Fibroblast of peridontal ligament (primary cell): Measurements from ENCODE around the gene CCDC117.
"Not testable (repeated sequence)": the region's sequence is repeated elsewhere in the genome, so short reads cannot be mapped to it uniquely, and the experiment has no call there.

Experiments
- DNase-seq: peaks from one replicate; pipeline ENCODE4 v3.0.0-alpha.2; 2010; ENCODE audit errors: extremely low read depth

The CCDC117 gene, protein sequence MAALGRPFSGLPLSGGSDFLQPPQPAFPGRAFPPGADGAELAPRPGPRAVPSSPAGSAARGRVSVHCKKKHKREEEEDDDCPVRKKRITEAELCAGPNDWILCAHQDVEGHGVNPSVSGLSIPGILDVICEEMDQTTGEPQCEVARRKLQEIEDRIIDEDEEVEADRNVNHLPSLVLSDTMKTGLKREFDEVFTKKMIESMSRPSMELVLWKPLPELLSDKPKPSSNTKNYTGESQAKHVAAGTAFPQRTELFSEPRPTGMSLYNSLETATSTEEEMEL

DNA sequence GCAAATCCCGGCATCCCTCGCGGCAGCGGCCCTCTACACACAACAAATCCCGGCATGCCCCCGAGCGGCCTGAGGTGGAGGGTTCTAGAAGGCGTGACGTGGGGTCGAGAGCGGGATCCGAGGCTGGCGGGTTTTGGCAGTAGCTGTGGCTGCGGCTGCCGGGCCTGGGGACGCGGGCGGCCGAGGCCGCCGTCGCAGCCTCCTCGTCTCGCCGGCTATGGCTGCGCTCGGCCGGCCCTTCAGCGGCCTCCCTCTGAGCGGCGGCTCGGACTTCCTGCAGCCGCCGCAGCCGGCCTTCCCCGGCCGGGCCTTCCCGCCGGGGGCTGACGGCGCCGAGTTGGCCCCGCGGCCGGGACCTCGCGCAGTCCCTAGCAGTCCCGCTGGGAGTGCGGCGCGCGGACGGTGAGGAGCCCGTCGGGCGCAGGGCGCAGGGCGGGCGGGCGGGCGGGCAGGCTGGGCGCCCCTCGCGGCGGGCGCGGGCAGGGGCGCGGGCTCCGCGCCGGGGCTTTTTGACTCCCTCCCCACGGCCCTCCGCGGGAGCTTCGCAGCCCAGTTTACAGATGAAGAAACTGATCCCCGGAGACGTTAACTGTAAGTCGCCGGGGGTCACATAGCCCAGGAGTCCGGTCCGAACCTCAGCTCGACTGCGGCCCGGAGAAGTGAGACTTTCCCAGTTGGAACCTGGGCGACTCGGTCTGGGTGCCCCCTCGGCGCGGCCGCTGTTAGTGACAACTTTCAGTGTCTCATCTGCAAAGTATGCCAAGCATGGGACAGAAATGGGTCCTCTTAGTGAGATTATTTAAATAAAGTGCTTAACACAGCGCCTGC, at the start of gene CCDC117:
Gene CCDC117, plus strand, starts transcription at position 63 of the 828 bp plus-strand sequence. Its CDS starts 155 bp downstream, at position 218.
- peak; percentile 95 for DNase-seq

- no peak for DNase-seq
Measured at GRCh38 chr22:28728002-28728401, 44.5 kb upstream of the CCDC117 start.

- DNase-seq = peak; percentile 33
Measured at GRCh38 chr22:28728621-28729313, 43.7 kb upstream of the CCDC117 start.

- no peak for DNase-seq
Measured at GRCh38 chr22:28730179-28730578, 42.3 kb upstream of the CCDC117 start.

DNA sequence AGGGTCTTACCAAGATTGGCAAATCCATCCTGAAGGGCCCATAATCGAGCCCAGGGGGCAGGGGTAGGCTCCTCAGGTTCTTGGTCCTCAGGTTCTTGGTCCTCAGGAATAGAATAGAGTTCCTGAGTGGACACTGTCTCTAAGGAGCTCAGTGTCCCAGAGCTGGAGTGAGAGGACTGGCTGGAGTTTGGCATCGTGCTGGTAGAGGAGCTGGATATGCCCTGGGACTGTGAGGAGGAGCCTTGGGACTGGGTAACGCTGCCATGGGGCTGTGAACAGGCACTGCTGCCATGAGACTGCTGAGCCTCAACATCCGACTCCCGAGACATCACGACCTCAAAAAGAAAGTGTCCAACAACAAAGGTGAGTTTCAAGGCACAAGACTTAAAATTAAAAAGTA, 38.1 kb upstream of the CCDC117 start:
- no peak for DNase-seq

- DNase-seq = no peak
Measured at GRCh38 chr22:28736301-28737155, 36.0 kb upstream of the CCDC117 start.

- DNase-seq = no peak
Measured at GRCh38 chr22:28737701-28738100, 34.8 kb upstream of the CCDC117 start.

- DNase-seq = not testable (repeated sequence)
Measured at GRCh38 chr22:28738876-28739275, 33.6 kb upstream of the CCDC117 start.

- DNase-seq = no peak
Measured at GRCh38 chr22:28741200-28741784, 31.2 kb upstream of the CCDC117 start.

DNA sequence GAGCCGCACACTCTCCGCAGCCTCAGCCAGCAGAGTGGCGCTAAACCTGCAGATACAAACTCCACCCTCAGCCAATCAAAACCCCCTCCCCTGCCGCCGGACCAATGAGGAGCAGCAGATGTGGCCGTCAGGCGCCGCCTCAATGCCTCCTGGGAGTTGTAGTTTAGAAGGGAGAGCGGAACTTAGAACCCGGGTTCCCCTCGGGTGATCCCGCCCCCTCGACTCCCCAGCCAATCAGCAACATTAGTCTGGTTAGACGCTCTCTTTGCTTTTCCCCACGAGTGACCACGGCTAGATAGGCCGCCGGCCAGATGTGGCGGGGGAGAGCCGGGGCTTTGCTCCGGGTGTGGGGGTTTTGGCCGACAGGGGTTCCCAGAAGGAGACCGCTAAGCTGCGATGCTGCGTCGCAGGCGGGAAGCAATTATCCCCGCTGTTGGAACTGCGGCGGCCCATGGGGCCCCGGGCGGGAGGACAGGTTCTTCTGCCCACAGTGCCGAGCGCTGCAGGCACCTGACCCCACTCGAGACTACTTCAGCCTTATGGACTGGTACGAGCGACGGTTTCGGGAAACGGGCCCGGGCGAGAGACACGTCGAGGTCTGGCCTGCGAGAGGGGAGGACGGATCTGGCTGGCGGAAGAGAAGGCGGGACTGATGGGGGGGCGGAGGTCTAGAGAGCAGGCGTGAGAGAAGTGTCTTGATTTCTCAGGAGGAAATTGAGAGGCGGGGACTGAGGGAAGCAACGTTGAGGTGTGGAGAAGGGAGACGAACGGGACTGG, 30.5 kb upstream of the CCDC117 start, which contains the start of the genes CHEK2 and HSCB:
Gene CHEK2, minus strand, starts transcription at position 36 of the 777 bp plus-strand sequence. CDS start 7,099 bp downstream, outside the sequence.
Gene HSCB, plus strand, starts transcription at position 255 of the 777 bp plus-strand sequence. Its CDS starts 57 bp downstream, at position 312.
- peak; percentile 98 for DNase-seq

DNA sequence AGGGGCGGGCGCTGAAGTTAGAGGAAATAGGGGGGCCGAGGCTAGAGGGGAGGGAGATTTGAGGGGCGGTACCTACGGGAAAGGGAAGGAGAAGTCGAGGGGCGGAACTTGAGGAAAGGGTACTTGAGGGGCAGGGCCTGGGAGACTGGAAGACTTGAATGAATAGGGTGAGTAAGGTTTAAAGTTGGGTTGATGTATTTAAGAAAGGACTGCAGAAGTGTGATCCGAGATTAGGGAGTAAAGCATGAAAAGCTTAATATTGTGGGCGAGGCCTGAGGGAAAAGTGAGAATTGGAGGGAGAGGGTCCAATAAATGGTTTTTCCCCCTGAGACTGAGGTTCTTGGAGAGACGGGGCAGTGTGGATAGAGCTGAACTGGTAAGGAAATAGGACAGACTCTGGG, 29.9 kb upstream of the CCDC117 start:
- no peak for DNase-seq

DNA sequence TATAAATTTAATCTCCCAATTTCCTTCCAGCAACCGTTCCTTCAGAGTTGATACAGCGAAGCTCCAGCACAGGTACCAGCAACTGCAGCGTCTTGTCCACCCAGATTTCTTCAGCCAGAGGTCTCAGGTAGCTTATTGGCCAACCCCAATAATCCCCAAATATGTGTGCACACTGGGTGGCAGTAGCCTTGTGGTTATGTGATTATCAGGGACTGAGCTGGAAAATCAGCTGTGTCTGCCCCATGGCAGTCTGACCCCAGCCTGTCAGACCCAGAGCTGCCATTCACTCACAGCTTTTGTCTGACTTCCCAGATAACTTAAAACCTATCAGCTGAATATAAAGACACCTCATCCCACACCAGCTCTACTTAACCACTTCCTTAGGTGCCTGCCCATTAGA, 28.6 kb upstream of the CCDC117 start:
- no peak for DNase-seq

DNA sequence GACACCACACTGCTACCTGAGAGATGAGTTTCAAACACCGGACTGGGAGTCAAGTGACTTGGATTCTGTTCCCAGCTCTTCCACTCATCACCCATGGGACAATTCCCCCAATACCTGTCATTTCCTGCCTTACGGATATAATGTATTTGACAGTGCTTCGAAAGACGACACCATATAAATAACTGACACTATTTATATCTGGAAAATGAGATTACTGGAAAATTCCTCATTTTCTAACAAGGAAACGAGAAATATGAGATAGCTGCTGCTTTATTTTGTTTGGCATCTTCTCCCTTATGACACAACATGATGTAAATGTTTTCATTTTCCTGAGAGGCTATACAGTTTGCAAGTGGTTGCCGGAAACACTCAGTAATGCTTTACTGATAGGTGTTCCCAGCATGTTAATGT, 22.0 kb upstream of the CCDC117 start:
- DNase-seq = peak; percentile 92

GRCh38 chr22:28754512-28754911, 18.0 kb upstream of the CCDC117 start:
- DNase-seq = not testable (repeated sequence)

GRCh38 chr22:28759861-28760560, 12.5 kb upstream of the CCDC117 start:
- no peak for DNase-seq

DNA sequence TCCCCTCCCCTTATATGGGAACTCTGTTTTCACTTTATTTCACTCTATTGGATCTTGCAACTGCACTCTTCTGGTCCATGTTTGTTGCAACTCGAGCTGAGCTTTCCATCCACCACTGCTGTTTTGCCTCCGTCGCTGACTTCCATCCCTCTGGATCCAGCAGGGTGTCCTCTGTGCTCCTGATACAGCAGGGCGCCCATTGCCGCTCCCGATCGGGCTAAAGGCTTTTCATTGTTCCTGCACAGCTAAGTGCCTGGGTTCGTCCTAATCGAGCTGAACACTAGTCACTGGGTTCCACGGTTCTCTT, 11.1 kb upstream of the CCDC117 start:
- DNase-seq = no peak

- not testable (repeated sequence) for DNase-seq
Measured at GRCh38 chr22:28762000-28762399, 10.5 kb upstream of the CCDC117 start.

DNA sequence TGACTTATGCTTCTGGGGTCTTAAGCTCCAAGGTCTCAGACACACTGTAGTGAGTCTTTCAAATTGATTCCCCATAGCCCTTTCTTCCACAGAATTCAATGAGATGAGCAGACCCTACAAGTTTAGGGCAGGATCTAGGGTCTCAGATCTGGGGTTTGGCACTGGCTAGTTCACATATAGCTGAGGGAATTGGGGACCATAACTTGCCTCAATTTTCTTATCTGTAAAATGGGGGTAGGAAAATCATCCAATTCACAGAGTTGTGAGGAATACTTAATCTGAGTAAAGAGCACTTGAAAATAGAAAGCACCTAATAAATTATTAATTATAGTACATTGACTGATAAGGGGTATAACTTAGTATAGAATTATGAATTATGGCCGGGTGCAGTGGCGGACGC, 5.9 kb upstream of the CCDC117 start:
- no peak for DNase-seq

DNA sequence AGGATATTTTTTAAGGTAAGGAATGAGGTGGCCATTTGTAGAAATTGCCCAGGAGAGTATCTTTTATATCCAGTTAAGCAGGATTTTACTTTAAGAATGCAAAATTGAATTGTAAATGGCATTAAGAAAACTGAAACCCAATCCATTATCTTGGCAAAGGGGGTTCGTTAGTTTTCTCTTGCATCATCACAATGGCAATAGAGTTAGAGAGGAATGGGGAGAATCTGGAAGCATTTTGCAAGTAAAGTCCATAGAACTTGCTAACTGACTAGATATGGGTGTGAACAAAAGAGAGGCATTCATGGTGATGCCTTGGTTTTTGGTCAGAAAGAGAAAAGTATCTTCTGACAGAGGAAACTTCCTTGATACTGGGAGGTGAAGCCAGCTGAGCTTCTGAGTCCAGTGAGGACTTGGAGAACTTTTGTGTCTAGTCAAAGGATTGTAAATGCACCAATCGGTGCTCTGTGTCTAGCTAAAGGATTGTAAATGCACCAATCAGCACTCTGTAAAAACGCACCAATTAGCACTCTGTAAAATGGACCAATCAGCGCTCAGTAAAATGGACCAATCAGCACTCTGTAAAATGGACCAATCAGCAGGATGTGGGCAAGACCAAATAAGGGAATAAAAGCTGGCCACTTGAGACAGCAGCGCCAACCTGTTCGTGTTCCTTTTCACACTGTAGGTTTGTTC, 3.6 kb upstream of the CCDC117 start:
- peak; percentile 55 for DNase-seq
